Measurements from ENCODE around the gene DDX54.

Gene DDX54

GRCh38 chr12:113227686-113228391 lies 42.6 kb upstream of the DDX54 start:
- Histone ChIP-seq H3K36me3 (ENCODE audit: insufficient read depth, low read length) (peaks cover 44% of the 10 kb centered on the region), H3K9ac (ENCODE audit: low read depth, low read length) (no peak overlapping the region), H3K27me3 (ENCODE audit: insufficient read depth, low read length) (no peaks in the 10 kb centered on the region), H3K4me1 (ENCODE audit: insufficient read depth, low read length) (peaks cover 17% of the 10 kb centered on the region), H3K9me3 (ENCODE audit: insufficient read depth, low read depth, low read length) (no peaks in the 10 kb centered on the region), H3K27ac (ENCODE audit: low read depth, low read length) (no peak overlapping the region), H3K4me3 (ENCODE audit: low read length) (no peak overlapping the region)
- WGBS: 95% methylated on average over 5 of the region's 5 CpGs

GRCh38 chr12:113226696-113227568 lies 41.7 kb upstream of the DDX54 start:
- H3K36me3 ChIP-seq (ENCODE audit: insufficient read depth, low read length): peaks cover 38% of the 10 kb centered on the region
- peaks cover 14% of the 10 kb centered on the region for H3K4me1 ChIP-seq (ENCODE audit: insufficient read depth, low read length)

DNA sequence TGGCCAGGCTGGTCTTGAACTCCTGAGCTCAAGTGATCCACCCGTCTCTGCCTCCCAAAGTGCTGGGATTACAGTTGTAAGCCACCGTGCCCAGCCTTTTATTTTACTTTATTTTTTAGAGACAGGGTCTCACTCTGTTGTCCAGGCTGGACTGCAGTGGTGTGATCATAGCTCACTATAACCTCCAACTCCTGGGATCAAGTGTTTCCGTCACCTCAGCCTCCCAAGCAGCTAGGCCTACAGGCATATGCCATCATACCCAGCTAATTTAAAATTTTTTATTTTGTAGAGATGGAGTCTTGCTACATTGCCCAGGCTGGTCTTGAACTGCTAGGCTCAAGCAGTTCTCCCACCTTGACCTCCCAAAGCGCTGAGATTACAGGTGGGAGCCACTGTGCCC lies 39.7 kb upstream of the DDX54 start:
- 96% methylated on average over 4 of the region's 4 CpGs for WGBS
- Histone ChIP-seq H3K27ac (ENCODE audit: low read depth, low read length) (no peak overlapping the region), H3K27me3 (ENCODE audit: insufficient read depth, low read length) (no peaks in the 10 kb centered on the region), H3K4me1 (ENCODE audit: insufficient read depth, low read length) (peaks cover 12% of the 10 kb centered on the region; the same call in 1 of the 2 replicates), H3K4me3 (ENCODE audit: low read length) (no peak overlapping the region), H3K9me3 (ENCODE audit: insufficient read depth, low read depth, low read length) (no peaks in the 10 kb centered on the region), H3K9ac (ENCODE audit: low read depth, low read length) (no peak overlapping the region), H3K36me3 (ENCODE audit: insufficient read depth, low read length) (peaks cover 26% of the 10 kb centered on the region)

More at GRCh38 chr12:113226696-113227568, 41.7 kb upstream of the DDX54 start:
- Histone ChIP-seq H3K4me3 (ENCODE audit: low read length) (no peak overlapping the region), H3K27ac (ENCODE audit: low read depth, low read length) (no peak overlapping the region), H3K9ac (ENCODE audit: low read depth, low read length) (no peak overlapping the region), H3K27me3 (ENCODE audit: insufficient read depth, low read length) (no peaks in the 10 kb centered on the region), H3K9me3 (ENCODE audit: insufficient read depth, low read depth, low read length) (no peaks in the 10 kb centered on the region)
- 91% methylated on average over 13 of the region's 13 CpGs for whole genome bisulfite sequencing

DNA sequence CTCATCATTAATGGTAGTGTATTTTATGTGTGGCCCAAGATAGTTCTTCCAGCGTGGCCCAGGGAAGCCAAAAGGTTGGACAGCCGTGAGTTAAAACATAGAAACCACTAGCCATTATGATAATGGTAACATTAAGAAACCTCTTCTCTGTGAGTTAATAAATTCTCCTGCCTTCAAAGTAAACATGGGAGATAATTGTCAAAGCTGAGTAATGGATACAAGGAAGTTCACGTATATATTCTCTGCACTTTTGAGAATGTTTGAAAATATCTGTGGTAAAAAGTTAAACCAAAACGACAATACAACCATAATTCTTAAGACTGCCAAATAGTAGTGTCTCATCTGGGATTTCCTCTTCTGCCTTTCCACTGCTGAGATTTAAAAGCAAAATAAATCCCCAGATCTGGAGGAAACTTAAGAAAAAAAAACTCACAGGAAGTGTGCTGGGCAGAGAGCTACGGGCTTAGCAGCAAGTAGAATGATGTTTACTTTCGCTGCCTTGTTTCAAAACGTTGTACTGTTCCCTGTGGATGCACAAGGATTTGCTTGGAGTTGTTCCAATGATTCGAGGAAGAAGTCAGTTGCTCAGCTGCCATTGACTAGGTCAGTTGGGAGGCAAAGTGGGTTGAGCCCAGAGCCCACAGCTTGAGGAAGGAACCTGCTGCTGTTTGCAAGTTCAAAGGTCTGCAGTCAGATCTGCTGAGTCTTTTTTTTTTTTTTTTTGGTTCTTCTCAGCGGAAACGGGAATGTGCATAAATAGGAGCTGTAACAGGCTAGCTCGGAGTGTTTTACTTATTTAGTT lies 37.7 kb upstream of the DDX54 start:
- no peak overlapping the region for H3K9ac ChIP-seq (ENCODE audit: low read depth, low read length)
- WGBS: 68% methylated on average over 5 of the region's 11 CpGs
- no peaks in the 10 kb centered on the region for H3K9me3 ChIP-seq (ENCODE audit: insufficient read depth, low read depth, low read length)
- H3K4me3 ChIP-seq (ENCODE audit: low read length): peak overlapping the region; percentile 74
- H3K27ac ChIP-seq (ENCODE audit: low read depth, low read length): no peak overlapping the region
- peaks cover 12% of the 10 kb centered on the region; the same call in 1 of the 2 replicates for H3K4me1 ChIP-seq (ENCODE audit: insufficient read depth, low read length)
- H3K36me3 ChIP-seq (ENCODE audit: insufficient read depth, low read length): peaks cover 13% of the 10 kb centered on the region
- no peaks in the 10 kb centered on the region for H3K27me3 ChIP-seq (ENCODE audit: insufficient read depth, low read length)

DNA sequence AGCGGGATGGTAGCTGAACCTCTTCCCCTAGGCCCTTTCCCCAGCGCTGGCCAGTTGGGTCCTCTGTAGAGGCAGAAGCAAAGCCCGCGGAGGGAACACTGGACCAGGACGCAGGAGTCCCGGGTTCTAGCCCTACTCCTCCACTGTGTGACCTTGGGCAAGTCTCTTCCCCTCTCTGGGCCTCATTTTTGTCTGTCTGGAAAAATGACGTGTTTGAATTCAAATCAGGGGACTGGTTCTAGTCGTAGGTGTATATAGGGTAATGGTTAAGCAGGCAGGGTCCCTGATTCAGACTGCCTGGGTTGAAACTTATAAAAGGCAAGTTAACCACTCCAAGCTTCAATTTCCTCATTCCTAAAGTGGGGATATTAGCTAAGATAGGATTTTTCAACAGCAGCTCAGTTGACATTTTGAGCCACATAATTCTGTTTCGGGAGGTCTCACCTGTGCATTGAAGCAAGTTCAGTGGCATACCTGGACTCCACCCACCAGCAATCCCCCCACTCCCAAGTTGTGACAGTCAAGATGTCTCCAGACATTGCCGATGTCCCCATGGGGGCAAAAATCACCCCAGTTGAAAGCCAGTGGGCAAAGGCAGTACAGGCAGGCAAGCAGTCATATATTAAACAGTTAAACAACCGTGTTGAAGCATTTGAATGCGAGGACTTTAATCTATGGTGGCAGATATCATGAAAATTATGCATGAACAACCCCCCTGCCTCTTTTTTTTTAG lies 36.9 kb upstream of the DDX54 start:
- peak overlapping the region; percentile 78 for H3K9ac ChIP-seq (ENCODE audit: low read depth, low read length)
- H3K27ac ChIP-seq (ENCODE audit: low read depth, low read length): peak overlapping the region; percentile 76; the same call in 1 of the 2 replicates
- no peaks in the 10 kb centered on the region for H3K9me3 ChIP-seq (ENCODE audit: insufficient read depth, low read depth, low read length)
- H3K4me3 ChIP-seq (ENCODE audit: low read length): peak overlapping the region; percentile 74
- peaks cover 6% of the 10 kb centered on the region; the same call in 1 of the 2 replicates for H3K36me3 ChIP-seq (ENCODE audit: insufficient read depth, low read length)
- peaks cover 12% of the 10 kb centered on the region; the same call in 1 of the 2 replicates for H3K4me1 ChIP-seq (ENCODE audit: insufficient read depth, low read length)
- WGBS: 34% methylated on average over 12 of the region's 12 CpGs
- no peaks in the 10 kb centered on the region for H3K27me3 ChIP-seq (ENCODE audit: insufficient read depth, low read length)

DNA sequence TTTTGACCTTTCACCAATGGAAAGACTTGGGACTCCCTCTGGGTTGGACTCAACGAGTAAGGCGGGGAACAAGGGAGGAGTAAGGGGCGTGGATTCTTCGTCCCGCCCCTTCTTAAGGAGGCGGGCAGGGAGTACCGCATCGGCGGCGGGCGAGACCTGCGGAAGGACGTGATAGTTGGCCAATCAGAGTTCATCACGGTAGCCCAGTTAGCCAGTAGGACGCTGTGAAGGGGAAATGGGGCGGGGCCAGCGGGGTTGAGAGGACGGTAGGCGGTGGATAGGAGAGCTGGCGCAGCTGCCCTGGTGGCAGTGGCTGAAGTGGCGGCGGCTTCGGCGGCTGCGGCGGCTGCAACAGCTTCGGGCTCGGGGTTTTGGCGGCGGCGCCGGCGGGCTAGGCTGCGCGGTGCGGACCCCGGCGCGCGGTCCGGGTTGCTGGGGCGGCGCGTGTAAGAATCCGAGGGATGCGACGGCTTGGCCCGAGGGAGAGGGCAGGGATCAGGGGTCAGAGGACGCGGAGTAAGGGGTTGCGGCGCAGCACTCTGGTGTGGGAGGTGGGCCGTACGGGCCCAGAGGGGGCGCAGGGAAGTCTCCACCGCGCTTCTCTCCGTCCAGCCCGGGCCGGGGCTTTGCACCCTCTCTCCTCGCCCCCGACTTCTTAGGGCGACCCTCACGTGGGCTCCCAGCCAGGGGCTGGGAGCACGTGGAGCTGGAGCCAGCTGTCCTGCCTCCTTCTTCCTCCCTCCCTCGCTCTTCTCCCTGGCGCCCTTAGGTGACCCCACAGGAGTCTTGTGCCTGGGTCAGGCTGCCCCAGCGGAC lies 36.1 kb upstream of the DDX54 start, which contains the start of gene TPCN1:
TSS of gene TPCN1 (plus strand) at position 284 of the 816 bp plus-strand sequence. CDS start 5,389 bp downstream, outside the sequence.
- no peaks in the 10 kb centered on the region for H3K27me3 ChIP-seq (ENCODE audit: insufficient read depth, low read length)
- peaks cover 12% of the 10 kb centered on the region; the same call in 1 of the 2 replicates for H3K4me1 ChIP-seq (ENCODE audit: insufficient read depth, low read length)
- no peaks in the 10 kb centered on the region for H3K9me3 ChIP-seq (ENCODE audit: insufficient read depth, low read depth, low read length)
- WGBS: 1% methylated on average over 68 of the region's 68 CpGs
- peak within 1 kb of the TSS; percentile 74 for H3K4me3 ChIP-seq (ENCODE audit: low read length)
- H3K9ac ChIP-seq (ENCODE audit: low read depth, low read length): peak within 1 kb of the TSS; percentile 78
- no peaks in the 10 kb centered on the region for H3K36me3 ChIP-seq (ENCODE audit: insufficient read depth, low read length)
- H3K27ac ChIP-seq (ENCODE audit: low read depth, low read length): peak within 1 kb of the TSS; percentile 76; the same call in 1 of the 2 replicates

- no peaks in the 10 kb centered on the region for H3K36me3 ChIP-seq (ENCODE audit: insufficient read depth, low read length)
- no peaks in the 10 kb centered on the region for H3K9me3 ChIP-seq (ENCODE audit: insufficient read depth, low read depth, low read length)
- H3K27me3 ChIP-seq (ENCODE audit: insufficient read depth, low read length): no peaks in the 10 kb centered on the region
- peaks cover 13% of the 10 kb centered on the region for H3K4me1 ChIP-seq (ENCODE audit: insufficient read depth, low read length)
- H3K9ac ChIP-seq (ENCODE audit: low read depth, low read length): peak overlapping the region; percentile 54
- H3K27ac ChIP-seq (ENCODE audit: low read depth, low read length): peak overlapping the region; percentile 3; the same call in 1 of the 2 replicates
- 3% methylated on average over 20 of the region's 23 CpGs for WGBS
- H3K4me3 ChIP-seq (ENCODE audit: low read length): peak overlapping the region; percentile 66
Measured at GRCh38 chr12:113220593-113221180, 35.4 kb upstream of the DDX54 start.

DNA sequence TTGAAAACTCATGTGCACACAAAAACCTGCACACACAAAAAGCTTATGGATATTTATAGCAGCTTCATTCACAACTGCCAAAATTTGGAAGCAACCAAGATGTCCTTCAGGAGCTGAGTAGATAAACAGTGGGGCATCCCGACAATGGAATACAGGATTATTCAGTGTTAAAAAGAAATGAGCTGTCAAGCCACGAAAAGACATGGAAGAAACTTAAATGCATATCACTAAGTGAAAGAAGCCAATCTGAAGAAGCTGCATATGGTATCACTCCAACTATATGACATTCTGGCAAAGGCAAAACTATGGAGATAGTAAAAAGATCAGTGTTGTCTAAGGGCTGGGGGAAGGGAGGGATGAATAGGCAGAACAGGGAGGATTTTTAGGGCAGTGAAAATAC lies 30.7 kb upstream of the DDX54 start:
- no peaks in the 10 kb centered on the region for H3K36me3 ChIP-seq (ENCODE audit: insufficient read depth, low read length)
- H3K9me3 ChIP-seq (ENCODE audit: insufficient read depth, low read depth, low read length): no peaks in the 10 kb centered on the region
- H3K4me1 ChIP-seq (ENCODE audit: insufficient read depth, low read length): peaks cover 2% of the 10 kb centered on the region; the same call in 1 of the 2 replicates
- H3K9ac ChIP-seq (ENCODE audit: low read depth, low read length): no peak overlapping the region
- WGBS: 89% methylated on average over 2 of the region's 2 CpGs
- H3K27me3 ChIP-seq (ENCODE audit: insufficient read depth, low read length): no peaks in the 10 kb centered on the region
- H3K27ac ChIP-seq (ENCODE audit: low read depth, low read length): no peak overlapping the region
- no peak overlapping the region for H3K4me3 ChIP-seq (ENCODE audit: low read length)

DNA sequence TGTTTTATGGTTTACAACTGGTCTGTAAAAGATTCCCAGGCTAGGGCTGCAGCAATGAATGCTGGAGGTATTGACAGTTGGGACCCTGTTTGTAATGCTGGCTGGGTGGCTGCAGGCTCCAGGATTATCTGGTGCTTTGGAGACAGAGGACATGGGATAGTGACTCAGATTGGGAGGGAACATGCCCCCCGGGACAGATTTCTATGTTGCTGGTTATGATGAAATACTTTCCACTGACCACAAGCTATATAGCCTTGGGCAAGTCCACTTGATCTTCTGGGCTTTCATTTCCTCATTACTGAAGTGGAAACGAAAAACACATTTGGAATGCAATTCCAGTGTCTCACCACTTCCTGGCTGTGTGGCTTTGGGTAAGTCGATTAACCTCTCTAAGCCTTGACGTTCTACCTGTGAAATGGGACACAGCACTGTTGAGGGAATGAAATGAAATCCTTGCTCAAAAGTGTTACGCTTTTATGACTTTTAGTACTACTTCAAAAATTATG lies 29.7 kb upstream of the DDX54 start:
- Histone ChIP-seq H3K9ac (ENCODE audit: low read depth, low read length) (no peak overlapping the region), H3K27me3 (ENCODE audit: insufficient read depth, low read length) (no peaks in the 10 kb centered on the region), H3K4me3 (ENCODE audit: low read length) (no peak overlapping the region), H3K27ac (ENCODE audit: low read depth, low read length) (no peak overlapping the region), H3K36me3 (ENCODE audit: insufficient read depth, low read length) (no peaks in the 10 kb centered on the region), H3K4me1 (ENCODE audit: insufficient read depth, low read length) (peaks cover 2% of the 10 kb centered on the region; the same call in 1 of the 2 replicates), H3K9me3 (ENCODE audit: insufficient read depth, low read depth, low read length) (no peaks in the 10 kb centered on the region)
- 79% methylated on average over 4 of the region's 5 CpGs for WGBS
